GM12878 (cell line): ENCODE measurements around the gene TYK2. TPM values are rescaled to one million over a fixed set of nuclear protein-coding genes. Genes with fewer than 3 reads are reported as not detected.

ENCODE experiments used
- ATF2 ChIP-seq: IDR thresholded peaks from 2 replicates; pipeline ENCODE4 v1.6.1; 2012; ENCODE audit warnings: low read length, inconsistent platforms
- EP300 ChIP-seq, 2 experiments: fragments of 150-350 bp in 1 of 2; IDR thresholded peaks; 2 replicates each; pipeline ENCODE4 v1.6.1; 2011 to 2012; ENCODE audit warnings: low read depth in 2 of 2, low read length in 2 of 2, borderline replicate concordance in 1 of 2, improper control_type of control experiment in 1 of 2, inconsistent platforms in 1 of 2; ENCODE audit not compliant: control insufficient read depth in 1 of 2
- ETV6 ChIP-seq, 2 experiments: fragments of 450-650 bp in 1 of 2; IDR thresholded peaks in 1 of 2; conservative IDR thresholded peaks in 1 of 2; 2 replicates each; pipeline ENCODE4 v1.6.1; 2014; ENCODE audit warnings: antibody characterized with exemption in 1 of 2, borderline replicate concordance in 1 of 2, low read depth in 1 of 2, mild to moderate bottlenecking in 1 of 2, moderate library complexity in 1 of 2
- IKZF1 ChIP-seq: fragments of 450-650 bp; conservative IDR thresholded peaks from 2 replicates; pipeline ENCODE4 v1.6.1; 2017; ENCODE audit warnings: antibody characterized with exemption, mild to moderate bottlenecking
- JUND ChIP-seq: IDR thresholded peaks from 2 replicates; pipeline ENCODE4 v1.6.1; 2012; ENCODE audit warnings: low read depth, mild to moderate bottlenecking, low read length, improper control_type of control experiment, moderate library complexity
- MTA2 ChIP-seq: fragments of 450-650 bp; IDR thresholded peaks from 2 replicates; pipeline ENCODE4 v1.6.1; 2016; ENCODE audit warnings: low read depth, mild to moderate bottlenecking, moderate library complexity
- PKNOX1 ChIP-seq: fragments of 450-650 bp; IDR thresholded peaks from 2 replicates; pipeline ENCODE4 v1.6.1; 2016; ENCODE audit warnings: mild to moderate bottlenecking
- POU2F2 ChIP-seq: IDR thresholded peaks from 3 replicates; pipeline ENCODE4 v1.6.1; 2011; ENCODE audit warnings: low read depth, mild to moderate bottlenecking, low read length, borderline replicate concordance
- SIX5 ChIP-seq: IDR thresholded peaks from 2 replicates; pipeline ENCODE4 v1.6.1; 2011; ENCODE audit warnings: mild to moderate bottlenecking, low read depth, low read length, moderate library complexity; ENCODE audit not compliant: severe bottlenecking
- SKIL ChIP-seq: fragments of 450-650 bp; IDR thresholded peaks from 2 replicates; pipeline ENCODE4 v1.6.1; 2017; ENCODE audit warnings: mild to moderate bottlenecking, low read depth, inconsistent platforms; ENCODE audit not compliant: poor library complexity, severe bottlenecking
- TCF12 ChIP-seq: IDR thresholded peaks from 2 replicates; pipeline ENCODE4 v1.6.1; 2011; ENCODE audit warnings: low read depth, mild to moderate bottlenecking, low read length
- polyA plus RNA-seq, 11 experiments: library from polyadenylated mRNA; depleted of rRNA in 4 of 11; unstranded in 6 of 11; stranded (reverse) in 5 of 11; fragments of >200 nt; fragmentation: Nextera tagmentation in 4 of 11; fragmentation: Illumina TruSeq in 1 of 11; extraction: Ambion mirVana in 4 of 11; extraction: Trizol in 1 of 11; gene quantifications; 1 replicate in 1 of 11; 2 replicates in 10 of 11; pipeline versions ENCODE4 v1.2.1 to v1.2.3, GENCODE V29; 2011 to 2016; ENCODE audit warnings: inconsistent platforms in 2 of 11, missing spikeins in 2 of 11, low read depth in 1 of 11
- total RNA-seq, 4 experiments: library from RNA; depleted of rRNA in 3 of 4; stranded (reverse); fragments of >200 nt in 3 of 4; fragmentation: Illumina TruSeq in 1 of 4; extraction: Trizol in 1 of 4; gene quantifications; 2 replicates each; pipeline versions ENCODE4 v1.2.1 to v1.2.3, GENCODE V29; 2013 to 2021
- TF ChIP-seq, protein P1 (sequence below): IDR thresholded peaks from 2 replicates; pipeline ENCODE4 v1.6.1; 2012; ENCODE audit warnings: low read depth, low read length, improper control_type of control experiment
- TF ChIP-seq, protein P2 (sequence below): fragments of 450-650 bp; IDR thresholded peaks from 2 replicates; pipeline ENCODE4 v1.6.1; 2017; ENCODE audit warnings: mild to moderate bottlenecking, moderate library complexity
- TF ChIP-seq, protein P3 (sequence below): fragments of 450-650 bp; IDR thresholded peaks from 2 replicates; pipeline ENCODE4 v1.6.1; 2017; ENCODE audit warnings: low read depth, mild to moderate bottlenecking, moderate library complexity

Gene TYK2
- total and polyA plus RNA-seq, 10 of the 15 experiments (the other 5 are each of a cell fraction or from before 2014, with no cell fraction given), result 36.4 to 364 (median 179) TPM

DNA sequence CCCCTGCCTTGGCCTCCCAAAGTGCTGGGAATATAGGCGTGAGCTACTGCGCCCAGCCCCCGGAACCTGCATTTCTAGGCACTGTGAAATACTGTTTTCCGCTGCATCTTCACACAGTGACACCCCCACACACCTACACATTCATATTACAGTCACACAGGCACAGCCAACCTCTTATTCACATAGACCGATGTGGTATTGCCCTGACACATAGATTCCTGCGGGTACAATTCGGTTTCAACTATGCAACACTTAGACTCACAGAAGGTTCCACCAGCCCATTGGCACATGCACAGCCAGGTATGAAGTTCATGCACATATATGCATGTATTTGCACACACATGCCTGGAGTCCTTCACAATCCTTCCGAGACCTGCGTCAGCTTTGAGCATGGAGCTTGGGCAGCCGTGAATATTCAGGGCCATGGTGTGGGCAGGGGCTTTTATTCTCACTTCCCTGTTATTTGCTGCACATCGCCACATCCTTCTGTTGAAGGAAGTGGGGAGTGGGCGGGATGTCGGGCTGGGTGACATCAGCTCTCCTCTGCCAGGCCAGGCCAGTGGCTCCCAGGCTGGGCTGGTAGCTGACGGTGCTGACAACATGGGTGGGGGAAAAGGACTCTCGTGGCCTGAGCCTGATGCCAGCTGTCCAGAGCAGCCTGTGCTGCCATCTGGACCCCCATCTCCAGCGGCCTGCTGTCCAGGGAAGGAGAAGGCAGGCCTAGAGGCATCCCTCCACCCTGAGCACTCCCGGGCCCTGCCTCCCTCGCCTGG lies 28.3 kb upstream of the TYK2 start (continued):
- TF ChIP-seq, protein P1, sequence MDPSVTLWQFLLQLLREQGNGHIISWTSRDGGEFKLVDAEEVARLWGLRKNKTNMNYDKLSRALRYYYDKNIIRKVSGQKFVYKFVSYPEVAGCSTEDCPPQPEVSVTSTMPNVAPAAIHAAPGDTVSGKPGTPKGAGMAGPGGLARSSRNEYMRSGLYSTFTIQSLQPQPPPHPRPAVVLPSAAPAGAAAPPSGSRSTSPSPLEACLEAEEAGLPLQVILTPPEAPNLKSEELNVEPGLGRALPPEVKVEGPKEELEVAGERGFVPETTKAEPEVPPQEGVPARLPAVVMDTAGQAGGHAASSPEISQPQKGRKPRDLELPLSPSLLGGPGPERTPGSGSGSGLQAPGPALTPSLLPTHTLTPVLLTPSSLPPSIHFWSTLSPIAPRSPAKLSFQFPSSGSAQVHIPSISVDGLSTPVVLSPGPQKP, result 0 out of 2 replicates have a peak, but pooled peaks have one; percentile 27
- TF ChIP-seq JUND (no peak), ETV6 (conservative IDR thresholded peaks at IDR 0.05 in 1 of 2, IDR thresholded peaks at IDR 0.05 in 1 of 2; ENCODE audit: borderline replicate concordance in 1 of 2, low read depth in 1 of 2) (peak in 1 of 2 experiments; percentile 83; a peak in 2 of 4 replicates), SIX5 (no peak), TCF12 (peak; percentile 3; the same call in 1 of the 2 replicates), SKIL (peak; percentile 14), ATF2 (0 out of 2 replicates have a peak, but pooled peaks have one; percentile 25), IKZF1 (peak; percentile 93), PKNOX1 (peak; percentile 30; the same call in 1 of the 2 replicates), EP300 (IDR thresholded peaks at IDR 0.05; ENCODE audit: borderline replicate concordance in 1 of 2, control insufficient read depth in 1 of 2, low read depth in 2 of 2, low read length in 2 of 2) (peak; percentile 30 to 85; a peak in 3 of 4 replicates), POU2F2 (peak; percentile 81; the same call in 1 of the 3 replicates), MTA2 (peak; percentile 70)
- TF ChIP-seq, protein P2, sequence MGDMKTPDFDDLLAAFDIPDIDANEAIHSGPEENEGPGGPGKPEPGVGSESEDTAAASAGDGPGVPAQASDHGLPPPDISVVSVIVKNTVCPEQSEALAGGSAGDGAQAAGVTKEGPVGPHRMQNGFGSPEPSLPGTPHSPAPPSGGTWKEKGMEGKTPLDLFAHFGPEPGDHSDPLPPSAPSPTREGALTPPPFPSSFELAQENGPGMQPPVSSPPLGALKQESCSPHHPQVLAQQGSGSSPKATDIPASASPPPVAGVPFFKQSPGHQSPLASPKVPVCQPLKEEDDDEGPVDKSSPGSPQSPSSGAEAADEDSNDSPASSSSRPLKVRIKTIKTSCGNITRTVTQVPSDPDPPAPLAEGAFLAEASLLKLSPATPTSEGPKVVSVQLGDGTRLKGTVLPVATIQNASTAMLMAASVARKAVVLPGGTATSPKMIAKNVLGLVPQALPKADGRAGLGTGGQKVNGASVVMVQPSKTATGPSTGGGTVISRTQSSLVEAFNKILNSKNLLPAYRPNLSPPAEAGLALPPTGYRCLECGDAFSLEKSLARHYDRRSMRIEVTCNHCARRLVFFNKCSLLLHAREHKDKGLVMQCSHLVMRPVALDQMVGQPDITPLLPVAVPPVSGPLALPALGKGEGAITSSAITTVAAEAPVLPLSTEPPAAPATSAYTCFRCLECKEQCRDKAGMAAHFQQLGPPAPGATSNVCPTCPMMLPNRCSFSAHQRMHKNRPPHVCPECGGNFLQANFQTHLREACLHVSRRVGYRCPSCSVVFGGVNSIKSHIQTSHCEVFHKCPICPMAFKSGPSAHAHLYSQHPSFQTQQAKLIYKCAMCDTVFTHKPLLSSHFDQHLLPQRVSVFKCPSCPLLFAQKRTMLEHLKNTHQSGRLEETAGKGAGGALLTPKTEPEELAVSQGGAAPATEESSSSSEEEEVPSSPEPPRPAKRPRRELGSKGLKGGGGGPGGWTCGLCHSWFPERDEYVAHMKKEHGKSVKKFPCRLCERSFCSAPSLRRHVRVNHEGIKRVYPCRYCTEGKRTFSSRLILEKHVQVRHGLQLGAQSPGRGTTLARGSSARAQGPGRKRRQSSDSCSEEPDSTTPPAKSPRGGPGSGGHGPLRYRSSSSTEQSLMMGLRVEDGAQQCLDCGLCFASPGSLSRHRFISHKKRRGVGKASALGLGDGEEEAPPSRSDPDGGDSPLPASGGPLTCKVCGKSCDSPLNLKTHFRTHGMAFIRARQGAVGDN, result 0 out of 2 replicates have a peak, but pooled peaks have one; percentile 61
- TF ChIP-seq, protein P3, sequence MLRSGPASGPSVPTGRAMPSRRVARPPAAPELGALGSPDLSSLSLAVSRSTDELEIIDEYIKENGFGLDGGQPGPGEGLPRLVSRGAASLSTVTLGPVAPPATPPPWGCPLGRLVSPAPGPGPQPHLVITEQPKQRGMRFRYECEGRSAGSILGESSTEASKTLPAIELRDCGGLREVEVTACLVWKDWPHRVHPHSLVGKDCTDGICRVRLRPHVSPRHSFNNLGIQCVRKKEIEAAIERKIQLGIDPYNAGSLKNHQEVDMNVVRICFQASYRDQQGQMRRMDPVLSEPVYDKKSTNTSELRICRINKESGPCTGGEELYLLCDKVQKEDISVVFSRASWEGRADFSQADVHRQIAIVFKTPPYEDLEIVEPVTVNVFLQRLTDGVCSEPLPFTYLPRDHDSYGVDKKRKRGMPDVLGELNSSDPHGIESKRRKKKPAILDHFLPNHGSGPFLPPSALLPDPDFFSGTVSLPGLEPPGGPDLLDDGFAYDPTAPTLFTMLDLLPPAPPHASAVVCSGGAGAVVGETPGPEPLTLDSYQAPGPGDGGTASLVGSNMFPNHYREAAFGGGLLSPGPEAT, result peak; percentile 78
